HG02970 (cell line): Measurements from ENCODE around the gene SOAT2.
A peak's percentile ranks its signal among the peaks of the same experiment; 100 is the strongest.
"Not testable (repeated sequence)": the region's sequence is repeated elsewhere in the genome, so short reads cannot be mapped to it uniquely, and the experiment has no call there.

Experiments used
- ATAC-seq: cut with Tn5 transposase; IDR thresholded peaks from one replicate; pipeline ENCODE4 v1.9.1; 2021; ENCODE audit warnings: mild to moderate bottlenecking, moderate library complexity, moderate number of reproducible peaks; ENCODE audit not compliant: unreplicated experiment, low FRiP score

SOAT2 gene

GRCh38 chr12:53079226-53080117 lies 23.8 kb upstream of the SOAT2 start, which contains the start of gene SPRYD3:
SPRYD3 (minus strand) TSS chr12:53079390; CDS start chr12:53079333, 57 bp downstream.
- peak; percentile 97 for ATAC-seq

GRCh38 chr12:53082637-53083175 lies 20.6 kb upstream of the SOAT2 start:
- no peak for ATAC-seq

- ATAC-seq, result no peak
Measured at GRCh38 chr12:53086361-53086760, 16.9 kb upstream of the SOAT2 start.

- ATAC-seq, result no peak
Measured at GRCh38 chr12:53090105-53090504, 13.2 kb upstream of the SOAT2 start.

GRCh38 chr12:53090554-53090953 lies 12.7 kb upstream of the SOAT2 start:
- no peak for ATAC-seq

- ATAC-seq, result no peak
Measured at GRCh38 chr12:53091756-53092155, 11.5 kb upstream of the SOAT2 start.

- ATAC-seq, result no peak
Measured at GRCh38 chr12:53093777-53094393, 9.4 kb upstream of the SOAT2 start.

- ATAC-seq, result no peak
Measured at GRCh38 chr12:53094394-53094787, 8.9 kb upstream of the SOAT2 start.

GRCh38 chr12:53094796-53095595 lies 8.3 kb upstream of the SOAT2 start:
- ATAC-seq, result not testable (repeated sequence)

- ATAC-seq, result not testable (repeated sequence)
Measured at GRCh38 chr12:53095596-53095895, 7.7 kb upstream of the SOAT2 start.

- no peak for ATAC-seq
Measured at GRCh38 chr12:53096089-53096741, 7.1 kb upstream of the SOAT2 start.

- no peak for ATAC-seq
Measured at GRCh38 chr12:53096759-53097158, 6.5 kb upstream of the SOAT2 start.

- ATAC-seq, result no peak
Measured at GRCh38 chr12:53097207-53097563, 6.1 kb upstream of the SOAT2 start.

GRCh38 chr12:53097564-53098353 lies 5.5 kb upstream of the SOAT2 start, which contains the start of gene IGFBP6:
IGFBP6 (plus strand) TSS chr12:53097667; CDS start chr12:53097718, 51 bp downstream.
- no peak for ATAC-seq

GRCh38 chr12:53098354-53098981 lies 4.8 kb upstream of the SOAT2 start:
- no peak for ATAC-seq

- no peak for ATAC-seq
Measured at GRCh38 chr12:53099071-53099882, 4.0 kb upstream of the SOAT2 start.

GRCh38 chr12:53100466-53101151 lies 2.7 kb upstream of the SOAT2 start:
- ATAC-seq, result no peak

- no peak for ATAC-seq
Measured at GRCh38 chr12:53101266-53101665, 2.0 kb upstream of the SOAT2 start.
